Lower lobe of right lung (tissue), 2 donors: ENCODE results near the gene USP44. TPM values are rescaled to one million over a fixed set of nuclear protein-coding genes. Genes with fewer than 3 reads are reported as not detected.

ENCODE experiments used
- ATAC-seq, 2 donors: fragments of 200-7000 bp; cut with Tn5 transposase; one replicate each; pipeline ENCODE4 v1.9.1; 2020 to 2022; ENCODE audit warnings: mild to moderate bottlenecking in 2 of 2, moderate library complexity in 2 of 2
- DNase-seq: peaks from one replicate; pipeline ENCODE4 v3.0.0-alpha.2; 2020
- H3K27ac ChIP-seq: fragments of 200-600 bp; one replicate; pipeline ENCODE4 v1.8.0; 2022
- H3K27me3 ChIP-seq: fragments of 200-600 bp; one replicate; pipeline ENCODE4 v1.8.0; 2022; ENCODE audit warnings: low read depth
- H3K36me3 ChIP-seq: fragments of 200-600 bp; one replicate; pipeline ENCODE4 v1.8.0; 2022; ENCODE audit warnings: mild to moderate bottlenecking
- H3K4me1 ChIP-seq: fragments of 200-600 bp; one replicate; pipeline ENCODE4 v1.8.0; 2022
- H3K4me3 ChIP-seq: fragments of 200-600 bp; one replicate; pipeline ENCODE4 v1.8.0; 2022; ENCODE audit warnings: mild to moderate bottlenecking
- H3K9me3 ChIP-seq: fragments of 200-600 bp; one replicate; pipeline ENCODE4 v1.8.0; 2022
- CTCF ChIP-seq: fragments of 200-600 bp; IDR thresholded peaks from one replicate; pipeline ENCODE4 v1.8.0; 2022; ENCODE audit warnings: antibody characterized with exemption, mild to moderate bottlenecking
- intact Hi-C: fragments of 100-400 bp; cut with DNase I; formaldehyde crosslinking; loops from one replicate; pipeline ENCODE4 v1.11.0; 2022
- total RNA-seq: library from RNA; stranded (reverse); fragmentation: NEBNext Ultra II Directional; extraction: Animal tissue kit (Norgen Biotek cat#: 25700); gene quantifications from one replicate; pipeline ENCODE4 v1.2.1, GENCODE V29; 2021
- donor health status: DM: no; HTN: yes; CAD: no; lungs with severe emphysema.

Gene USP44
- total RNA-seq, 1 donor from 2014 or later: 17.8 TPM

- no peak for DNase-seq
- H3K9me3 ChIP-seq: no peaks in the 10 kb centered on the region
- intact Hi-C loops: loop anchor here (10.0 kb wide), 1 partner anchor 405 kb away; no protein-coding TSS in a partner anchor
Measured at GRCh38 chr12:95529693-95530225, 21.5 kb downstream of the USP44 start.

GRCh38 chr12:95528431-95528830, 22.8 kb downstream of the USP44 start:
- no peak for ATAC-seq
- DNase-seq: no peak
- Histone ChIP-seq H3K9me3 (no peaks in the 10 kb centered on the region), H3K4me3 (no peak overlapping the region), H3K4me1 (no peaks in the 10 kb centered on the region), H3K27me3 (no peaks in the 10 kb centered on the region), H3K36me3 (no peaks in the 10 kb centered on the region), H3K27ac (no peak overlapping the region)
- intact Hi-C loops: no loop called here
- TF ChIP-seq CTCF: no peak

More at GRCh38 chr12:95529693-95530225, 21.5 kb downstream of the USP44 start:
- no peaks in the 10 kb centered on the region for H3K27me3 ChIP-seq
- H3K27ac ChIP-seq: no peak overlapping the region
- TF ChIP-seq CTCF: no peak
- peaks cover 8% of the 10 kb centered on the region for H3K4me1 ChIP-seq
- H3K4me3 ChIP-seq: no peak overlapping the region
- H3K36me3 ChIP-seq: no peaks in the 10 kb centered on the region
- no peak for ATAC-seq

- no peak overlapping the region for H3K4me3 ChIP-seq
- intact Hi-C loops: no loop called here
- H3K27me3 ChIP-seq: no peaks in the 10 kb centered on the region
- no peaks in the 10 kb centered on the region for H3K9me3 ChIP-seq
- DNase-seq (no peak), ATAC-seq (no peak)
- H3K4me1 ChIP-seq: no peaks in the 10 kb centered on the region
- peaks cover 16% of the 10 kb centered on the region for H3K36me3 ChIP-seq
- no peak for TF ChIP-seq CTCF
- H3K27ac ChIP-seq: no peak overlapping the region
Measured at GRCh38 chr12:95522692-95523091, 28.6 kb downstream of the USP44 start.

GRCh38 chr12:95520816-95521215, 30.5 kb downstream of the USP44 start:
- no peak for ATAC-seq

GRCh38 chr12:95518944-95519343, 32.3 kb downstream of the USP44 start:
- H3K4me1 ChIP-seq: no peaks in the 10 kb centered on the region
- intact Hi-C loops: no loop called here
- H3K27me3 ChIP-seq: no peaks in the 10 kb centered on the region
- no peak overlapping the region for H3K27ac ChIP-seq
- H3K4me3 ChIP-seq: no peak overlapping the region
- no peaks in the 10 kb centered on the region for H3K9me3 ChIP-seq
- no peak for TF ChIP-seq CTCF
- DNase-seq (no peak), ATAC-seq (no peak)
- peaks cover 39% of the 10 kb centered on the region for H3K36me3 ChIP-seq

More at GRCh38 chr12:95520816-95521215, 30.5 kb downstream of the USP44 start:
- H3K4me3 ChIP-seq: no peak overlapping the region
- H3K9me3 ChIP-seq: no peaks in the 10 kb centered on the region
- intact Hi-C loops: no loop called here
- H3K4me1 ChIP-seq: no peaks in the 10 kb centered on the region
- H3K36me3 ChIP-seq: peaks cover 24% of the 10 kb centered on the region
- no peaks in the 10 kb centered on the region for H3K27me3 ChIP-seq
- no peak for TF ChIP-seq CTCF
- H3K27ac ChIP-seq: no peak overlapping the region
- DNase-seq: no peak
